Nephron progenitor cell (in vitro differentiated cells): ENCODE data around the gene ANO6.
A peak's percentile ranks its signal among the peaks of the same experiment; 100 is the strongest.

Experiments
- DNase-seq: peaks from one replicate; pipeline ENCODE4 v3.0.0; 2021
- H3K27ac Mint-ChIP-seq: 2 replicates; pipeline ENCODE4 v1.8.0; 2021; ENCODE audit warnings: mild to moderate bottlenecking, moderate library complexity, mixed read lengths
- H3K27me3 Mint-ChIP-seq: 2 replicates; pipeline ENCODE4 v1.8.0; 2021; ENCODE audit warnings: mild to moderate bottlenecking, low read depth, mixed read lengths; ENCODE audit not compliant: poor library complexity
- H3K36me3 Mint-ChIP-seq: 2 replicates; pipeline ENCODE4 v1.8.0; 2021; ENCODE audit warnings: low read depth, mixed read lengths
- H3K4me1 Mint-ChIP-seq: 2 replicates; pipeline ENCODE4 v1.8.0; 2021; ENCODE audit warnings: mixed read lengths
- H3K4me3 Mint-ChIP-seq: 2 replicates; pipeline ENCODE4 v1.8.0; 2021; ENCODE audit warnings: mild to moderate bottlenecking, moderate library complexity, mixed read lengths
- H3K9me3 Mint-ChIP-seq: 2 replicates; pipeline ENCODE4 v1.8.0; 2021; ENCODE audit warnings: mild to moderate bottlenecking, moderate library complexity, mixed read lengths
- CTCF ChIP-seq: fragments of 200-600 bp; sonication (generic); IDR thresholded peaks from 2 replicates; pipeline ENCODE4 v1.5.0; 2021; ENCODE audit warnings: antibody characterized with exemption

ANO6 gene

GRCh38 chr12:45398552-45398951 lies 182.7 kb downstream of the ANO6 start:
- Mint-ChIP-seq H3K27ac (no peak overlapping the region), H3K27me3 (no peaks in the 10 kb centered on the region), H3K9me3 (peaks cover 37% of the 10 kb centered on the region), H3K36me3 (peaks cover 75% of the 10 kb centered on the region), H3K4me3 (no peak overlapping the region), H3K4me1 (no peaks in the 10 kb centered on the region)
- TF ChIP-seq CTCF, result no peak
- DNase-seq, result no peak

GRCh38 chr12:45400991-45401390 lies 185.1 kb downstream of the ANO6 start:
- Mint-ChIP-seq H3K27me3 (no peaks in the 10 kb centered on the region), H3K4me3 (no peak overlapping the region), H3K36me3 (peaks cover 69% of the 10 kb centered on the region), H3K9me3 (peaks cover 13% of the 10 kb centered on the region), H3K4me1 (no peaks in the 10 kb centered on the region), H3K27ac (peak overlapping the region; percentile 31)
- no peak for TF ChIP-seq CTCF
- no peak for DNase-seq

- peak overlapping the region; percentile 53 for H3K27ac Mint-ChIP-seq
- DNase-seq, result no peak
- no peak overlapping the region for H3K4me3 Mint-ChIP-seq
- TF ChIP-seq CTCF, result no peak
- peaks cover 58% of the 10 kb centered on the region for H3K36me3 Mint-ChIP-seq
- no peaks in the 10 kb centered on the region for H3K4me1 Mint-ChIP-seq
- no peaks in the 10 kb centered on the region for H3K27me3 Mint-ChIP-seq
- peaks cover under 1% of the 10 kb centered on the region for H3K9me3 Mint-ChIP-seq
Observed at GRCh38 chr12:45402288-45402687, 186.4 kb downstream of the ANO6 start.

- no peaks in the 10 kb centered on the region for H3K9me3 Mint-ChIP-seq
- no peaks in the 10 kb centered on the region for H3K27me3 Mint-ChIP-seq
- H3K4me1 Mint-ChIP-seq, result no peaks in the 10 kb centered on the region
- no peak for DNase-seq
- H3K36me3 Mint-ChIP-seq, result peaks cover 53% of the 10 kb centered on the region
- no peak overlapping the region for H3K27ac Mint-ChIP-seq
- TF ChIP-seq CTCF, result no peak
- no peak overlapping the region for H3K4me3 Mint-ChIP-seq
Observed at GRCh38 chr12:45406988-45407850, 191.3 kb downstream of the ANO6 start.

- H3K36me3 Mint-ChIP-seq, result peaks cover 43% of the 10 kb centered on the region
- H3K4me3 Mint-ChIP-seq, result no peak overlapping the region
- H3K27me3 Mint-ChIP-seq, result no peaks in the 10 kb centered on the region
- H3K27ac Mint-ChIP-seq, result peak overlapping the region; percentile 26
- H3K9me3 Mint-ChIP-seq, result no peaks in the 10 kb centered on the region
- TF ChIP-seq CTCF, result no peak
- no peaks in the 10 kb centered on the region for H3K4me1 Mint-ChIP-seq
- DNase-seq, result no peak
Observed at GRCh38 chr12:45407981-45408728, 192.3 kb downstream of the ANO6 start.
